A673 (cell line): ENCODE results near the gene TMEM144.

ENCODE experiments used
- EZH2 ChIP-seq: fragments of 200-600 bp; sonication (generic); IDR thresholded peaks from 2 replicates; pipeline ENCODE4 v1.6.1; 2017; ENCODE audit warnings: borderline replicate concordance, low read depth, mild to moderate bottlenecking, mixed read lengths, antibody characterized with exemption, low read length; ENCODE audit not compliant: poor library complexity, severe bottlenecking
- TF ChIP-seq, protein P1 (sequence below): fragments of 300-800, 200-600 bp; sonication (generic); conservative IDR thresholded peaks from 2 replicates; pipeline ENCODE4 v1.5.1; 2017; ENCODE audit warnings: low read depth, mild to moderate bottlenecking, antibody characterized with exemption, low read length, moderate library complexity, mixed read lengths

DNA sequence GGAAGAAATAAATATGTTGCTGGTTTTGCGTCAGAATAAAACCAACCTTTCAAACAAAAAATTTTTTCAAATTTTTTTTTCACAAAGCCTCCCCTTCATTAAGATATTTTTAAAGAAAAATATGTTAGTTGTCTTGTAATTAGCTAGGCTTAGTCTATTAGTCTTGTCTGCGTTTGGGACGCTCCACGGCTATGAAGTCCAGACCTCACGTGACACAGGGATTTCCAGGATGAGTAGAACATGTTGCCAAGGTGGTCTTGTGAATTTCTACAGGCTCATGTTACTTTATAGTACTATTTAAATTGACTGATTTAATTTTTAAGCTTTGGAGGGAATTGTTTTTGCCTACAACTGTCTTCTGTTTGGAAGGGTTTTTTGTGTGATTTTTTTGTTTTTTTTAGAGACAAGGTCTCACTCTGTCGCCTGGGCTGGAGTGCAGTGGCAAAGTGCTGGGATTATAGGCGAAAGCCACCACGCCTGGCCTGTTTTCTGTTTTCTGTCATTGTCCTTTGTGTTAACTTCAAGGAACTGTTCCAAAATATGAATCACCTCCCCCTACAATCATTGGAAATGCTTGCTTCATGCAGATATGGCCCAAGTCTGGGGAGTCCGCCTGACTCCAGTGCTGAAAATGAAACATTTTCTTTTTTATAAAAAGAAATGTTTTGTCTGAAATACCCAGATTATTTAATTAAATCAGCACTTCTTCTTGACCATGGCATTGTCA lies 26.2 kb downstream of the TMEM144 start:
- TF ChIP-seq, protein P1, sequence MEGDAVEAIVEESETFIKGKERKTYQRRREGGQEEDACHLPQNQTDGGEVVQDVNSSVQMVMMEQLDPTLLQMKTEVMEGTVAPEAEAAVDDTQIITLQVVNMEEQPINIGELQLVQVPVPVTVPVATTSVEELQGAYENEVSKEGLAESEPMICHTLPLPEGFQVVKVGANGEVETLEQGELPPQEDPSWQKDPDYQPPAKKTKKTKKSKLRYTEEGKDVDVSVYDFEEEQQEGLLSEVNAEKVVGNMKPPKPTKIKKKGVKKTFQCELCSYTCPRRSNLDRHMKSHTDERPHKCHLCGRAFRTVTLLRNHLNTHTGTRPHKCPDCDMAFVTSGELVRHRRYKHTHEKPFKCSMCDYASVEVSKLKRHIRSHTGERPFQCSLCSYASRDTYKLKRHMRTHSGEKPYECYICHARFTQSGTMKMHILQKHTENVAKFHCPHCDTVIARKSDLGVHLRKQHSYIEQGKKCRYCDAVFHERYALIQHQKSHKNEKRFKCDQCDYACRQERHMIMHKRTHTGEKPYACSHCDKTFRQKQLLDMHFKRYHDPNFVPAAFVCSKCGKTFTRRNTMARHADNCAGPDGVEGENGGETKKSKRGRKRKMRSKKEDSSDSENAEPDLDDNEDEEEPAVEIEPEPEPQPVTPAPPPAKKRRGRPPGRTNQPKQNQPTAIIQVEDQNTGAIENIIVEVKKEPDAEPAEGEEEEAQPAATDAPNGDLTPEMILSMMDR, result no peak
- TF ChIP-seq EZH2, result no peak
